NCI-H460 (cell line): ENCODE data around the gene SPRYD3. TPM values are rescaled to one million over a fixed set of nuclear protein-coding genes. Genes with fewer than 3 reads are reported as not detected.

Experiments used
- DNase-seq: peaks from one replicate; pipeline ENCODE4 v3.0.0-alpha.2; 2016; ENCODE audit warnings: low read depth; ENCODE audit errors: extremely low read depth
- total RNA-seq: library from RNA; depleted of rRNA; stranded (reverse); fragments of >200 nt; shearing (Covaris generic); gene quantifications from 2 replicates; pipeline ENCODE4 v1.2.3, GENCODE V29; 2014

Gene SPRYD3
- total RNA-seq, 1 experiment from 2014 or later = 28.5 TPM

DNA sequence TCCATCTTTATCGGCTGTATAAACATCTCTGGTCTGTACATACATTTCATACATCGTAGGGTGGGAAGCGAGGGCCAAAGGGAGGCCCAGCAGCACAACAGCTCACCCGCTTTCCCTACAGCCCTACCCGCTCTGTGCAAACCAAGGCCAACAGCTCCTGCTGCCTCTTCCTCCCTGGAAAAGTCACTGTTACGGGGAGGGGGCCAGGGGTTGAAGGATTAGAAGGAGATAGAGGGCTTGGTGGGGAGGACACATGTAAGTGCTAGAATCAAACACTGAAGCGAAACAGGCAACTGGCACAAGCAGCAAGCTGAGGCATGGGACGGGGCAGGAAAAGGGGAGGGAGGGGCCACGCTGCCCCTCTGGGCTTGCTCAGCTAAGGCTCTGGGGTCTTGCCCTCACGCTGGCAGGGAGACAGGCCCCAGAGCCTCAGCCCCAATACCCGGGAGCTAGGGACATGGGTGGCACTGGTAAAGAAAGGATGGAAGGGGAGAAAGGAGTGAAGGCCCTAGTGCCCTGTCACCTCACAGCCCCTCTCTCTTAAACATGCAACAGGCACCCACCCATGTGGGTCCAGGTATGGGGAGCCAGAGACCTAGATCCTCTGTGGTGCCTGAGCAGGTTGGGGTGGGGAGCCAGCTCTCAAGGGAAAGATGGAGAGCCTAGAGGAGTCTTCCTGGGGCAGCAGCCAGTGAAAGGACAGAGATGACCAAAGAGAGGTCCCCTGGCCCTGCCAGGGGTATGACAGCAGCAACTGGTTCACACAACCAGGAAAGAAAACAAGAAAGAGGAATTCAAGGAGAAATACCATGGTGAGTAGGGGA, 14.4 kb downstream of the SPRYD3 start:
- no peak for DNase-seq

DNA sequence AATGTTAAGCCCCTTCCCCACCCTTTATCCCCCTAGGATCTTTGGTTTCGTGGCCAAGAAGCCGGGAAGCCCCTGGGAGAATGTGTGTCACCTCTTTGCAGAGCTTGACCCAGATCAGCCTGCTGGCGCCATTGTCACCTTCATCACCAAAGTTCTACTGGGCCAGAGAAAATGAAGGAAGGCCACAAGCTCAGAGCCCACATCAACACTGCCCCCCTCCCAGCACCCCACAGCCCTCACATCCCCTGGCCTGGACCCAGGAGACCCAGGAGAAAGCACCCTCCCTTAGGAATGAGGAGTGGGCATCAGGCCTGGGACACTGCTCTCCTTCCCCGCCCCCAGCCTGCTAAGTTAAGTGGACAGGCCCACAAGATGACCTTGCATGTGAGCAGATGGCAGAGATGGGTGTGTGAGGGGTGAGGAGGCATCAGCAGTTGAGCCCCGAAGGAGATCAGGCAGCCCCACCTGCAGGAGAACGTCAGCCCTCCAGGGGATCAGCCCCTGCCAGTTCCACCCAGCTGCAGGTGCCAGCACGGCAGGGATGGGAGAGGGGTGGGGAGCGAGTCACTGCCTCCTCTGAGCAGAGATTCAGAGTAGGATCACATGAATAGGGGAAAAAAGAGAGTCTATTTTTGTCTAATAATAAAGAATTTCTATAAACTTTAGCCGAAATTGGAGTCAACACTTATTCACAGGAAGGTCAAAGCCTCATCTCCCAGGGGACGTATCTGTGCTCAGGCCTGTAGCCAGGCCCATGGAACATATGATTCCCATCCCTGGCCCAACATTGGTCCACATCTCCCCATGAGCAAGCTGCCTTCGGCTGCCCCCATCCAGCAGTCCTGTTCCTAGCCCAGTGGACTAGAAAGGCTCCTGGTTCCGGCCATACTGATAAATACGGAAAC, 15.2 kb downstream of the SPRYD3 start:
- DNase-seq = no peak

DNA sequence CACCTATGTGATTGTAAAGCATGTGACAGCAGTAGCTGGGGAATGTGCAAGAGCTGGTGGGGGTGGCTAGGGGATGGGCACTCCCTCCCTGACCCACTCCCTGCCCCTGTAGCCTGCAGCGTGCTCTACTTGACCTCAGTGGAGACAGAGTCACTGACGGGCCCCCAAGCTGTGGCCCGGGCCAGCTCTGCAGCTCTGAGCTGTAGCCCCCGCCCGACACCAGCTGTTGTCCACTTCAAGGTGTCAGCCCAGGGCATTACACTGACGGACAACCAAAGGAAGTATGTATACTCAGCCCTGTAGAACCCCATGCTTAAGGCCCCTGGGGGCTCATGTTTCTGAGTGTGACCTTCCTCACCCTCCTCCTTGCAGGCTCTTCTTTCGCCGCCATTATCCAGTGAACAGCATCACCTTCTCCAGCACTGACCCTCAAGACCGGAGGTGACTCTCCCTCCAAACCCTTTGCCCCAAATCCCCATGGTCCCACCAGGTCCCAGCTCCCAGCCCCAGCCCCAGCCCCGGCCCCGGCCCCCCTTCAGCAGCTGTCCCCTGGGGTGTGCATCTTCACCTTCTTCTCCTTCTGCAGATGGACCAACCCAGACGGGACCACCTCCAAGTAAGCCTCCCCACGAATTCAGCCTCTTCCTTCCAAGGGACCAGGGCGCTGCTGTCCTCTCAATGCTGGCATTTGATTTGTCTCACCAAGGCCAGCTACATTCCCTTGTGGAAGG, 16.0 kb downstream of the SPRYD3 start:
- no peak for DNase-seq

DNA sequence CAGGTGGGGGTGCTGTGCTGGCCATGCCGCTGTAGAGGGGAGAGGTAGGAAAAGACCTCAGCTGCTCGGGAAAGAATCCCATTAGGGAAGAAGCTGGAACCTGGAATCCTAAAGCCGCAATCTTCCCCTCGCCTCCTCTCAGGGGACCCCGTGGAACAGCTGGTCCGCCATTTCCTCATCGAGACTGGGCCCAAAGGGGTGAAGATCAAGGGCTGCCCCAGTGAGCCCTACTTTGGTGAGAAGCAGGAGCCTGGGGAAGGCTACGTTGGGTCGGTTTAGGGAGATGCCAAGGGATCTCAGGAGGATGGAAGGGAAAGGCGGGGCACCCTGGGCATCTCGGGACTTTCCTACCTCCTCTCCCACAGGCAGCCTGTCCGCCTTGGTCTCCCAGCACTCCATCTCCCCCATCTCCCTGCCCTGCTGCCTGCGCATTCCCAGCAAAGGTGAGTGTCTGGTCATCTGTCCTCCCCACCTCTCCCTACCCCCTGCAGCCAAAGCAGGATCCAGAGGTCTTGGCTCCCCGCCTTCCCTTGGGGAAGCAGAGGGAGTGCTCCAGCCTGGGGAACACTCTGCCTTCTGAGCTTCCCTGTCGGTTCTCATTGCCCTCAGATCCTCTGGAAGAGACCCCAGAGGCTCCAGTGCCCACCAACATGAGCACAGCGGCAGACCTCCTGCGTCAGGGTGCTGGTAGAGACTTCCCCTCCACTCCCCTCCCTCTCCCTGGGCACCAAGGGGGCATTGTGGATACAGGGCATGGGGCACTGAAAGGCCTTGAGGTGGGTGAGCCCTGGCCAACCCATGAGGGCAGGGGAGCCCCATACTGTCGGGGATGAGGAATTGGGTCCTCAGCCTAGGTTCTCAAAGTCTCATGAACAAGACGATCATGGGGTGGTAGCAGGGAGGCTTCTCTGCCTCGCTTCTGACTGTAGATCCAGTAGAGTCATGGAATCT, 16.9 kb downstream of the SPRYD3 start:
- DNase-seq = no peak

DNA sequence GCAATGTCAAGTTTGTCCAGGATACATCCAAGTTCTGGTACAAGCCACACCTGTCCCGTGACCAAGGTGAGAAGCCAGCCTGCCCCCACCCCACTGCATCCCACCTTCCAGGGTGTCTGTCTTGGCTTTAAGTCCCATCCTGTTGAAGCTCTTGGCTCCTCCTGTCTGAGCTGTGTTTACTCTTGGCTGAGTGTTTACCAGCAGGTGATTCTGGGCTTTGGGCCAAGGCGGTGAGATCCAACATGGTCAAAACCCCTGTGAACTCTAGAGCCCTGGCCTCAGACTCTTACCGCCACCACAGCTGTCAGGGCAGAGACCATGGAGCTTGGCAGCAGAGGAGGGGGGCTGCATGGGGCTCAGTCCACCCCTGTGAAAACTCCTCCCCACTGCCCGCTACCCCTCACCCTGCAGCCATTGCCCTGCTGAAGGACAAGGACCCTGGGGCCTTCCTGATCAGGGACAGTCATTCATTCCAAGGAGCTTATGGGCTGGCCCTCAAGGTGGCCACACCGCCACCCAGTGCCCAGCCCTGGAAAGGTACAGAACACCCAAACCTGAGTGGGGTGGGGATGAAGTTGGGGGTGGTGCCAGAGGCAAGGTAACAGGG, 17.7 kb downstream of the SPRYD3 start:
- DNase-seq = peak; percentile 19

DNA sequence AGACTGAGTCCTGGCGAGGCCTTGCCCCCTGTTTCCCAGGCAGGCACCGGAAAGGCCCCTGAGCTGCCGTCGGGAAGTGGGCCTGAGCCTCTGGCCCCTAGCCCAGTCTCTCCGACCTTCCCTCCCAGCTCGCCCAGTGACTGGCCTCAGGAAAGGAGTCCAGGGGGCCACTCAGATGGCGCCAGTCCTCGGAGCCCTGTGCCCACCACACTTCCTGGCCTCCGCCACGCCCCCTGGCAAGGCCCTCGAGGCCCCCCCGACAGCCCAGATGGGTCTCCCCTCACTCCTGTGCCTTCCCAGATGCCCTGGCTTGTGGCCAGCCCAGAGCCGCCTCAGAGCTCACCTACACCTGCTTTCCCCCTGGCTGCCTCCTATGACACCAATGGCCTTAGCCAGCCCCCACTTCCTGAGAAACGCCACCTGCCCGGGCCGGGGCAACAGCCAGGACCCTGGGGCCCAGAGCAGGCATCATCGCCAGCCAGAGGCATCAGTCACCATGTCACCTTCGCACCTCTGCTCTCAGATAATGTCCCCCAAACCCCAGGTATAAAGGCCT, 18.4 kb downstream of the SPRYD3 start:
- no peak for DNase-seq

DNA sequence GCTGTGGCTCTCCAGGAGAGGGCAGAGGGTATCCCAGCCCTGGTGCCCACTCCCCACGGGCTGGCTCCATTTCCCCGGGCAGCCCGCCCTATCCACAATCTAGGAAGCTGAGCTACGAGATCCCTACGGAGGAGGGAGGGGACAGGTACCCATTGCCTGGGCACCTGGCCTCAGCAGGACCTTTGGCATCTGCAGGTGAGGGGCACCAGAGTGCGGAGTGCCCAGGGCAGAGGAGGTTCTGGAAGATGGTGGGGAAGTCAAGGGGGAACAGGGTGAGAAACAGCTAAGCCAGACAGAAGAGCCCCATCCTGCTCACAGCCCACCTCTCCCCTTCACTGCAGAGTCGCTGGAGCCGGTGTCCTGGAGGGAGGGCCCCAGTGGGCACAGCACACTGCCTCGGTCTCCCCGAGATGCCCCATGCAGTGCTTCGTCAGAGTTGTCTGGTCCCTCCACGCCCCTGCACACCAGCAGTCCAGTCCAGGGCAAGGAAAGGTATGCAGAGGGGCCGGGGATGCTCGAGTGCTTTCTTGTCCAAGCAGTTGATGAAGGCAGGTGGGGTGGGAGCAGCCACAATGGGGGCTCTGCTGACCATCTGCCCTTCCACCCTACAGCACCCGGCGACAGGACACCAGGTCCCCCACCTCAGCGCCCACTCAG, 19.0 kb downstream of the SPRYD3 start:
- DNase-seq = no peak

DNA sequence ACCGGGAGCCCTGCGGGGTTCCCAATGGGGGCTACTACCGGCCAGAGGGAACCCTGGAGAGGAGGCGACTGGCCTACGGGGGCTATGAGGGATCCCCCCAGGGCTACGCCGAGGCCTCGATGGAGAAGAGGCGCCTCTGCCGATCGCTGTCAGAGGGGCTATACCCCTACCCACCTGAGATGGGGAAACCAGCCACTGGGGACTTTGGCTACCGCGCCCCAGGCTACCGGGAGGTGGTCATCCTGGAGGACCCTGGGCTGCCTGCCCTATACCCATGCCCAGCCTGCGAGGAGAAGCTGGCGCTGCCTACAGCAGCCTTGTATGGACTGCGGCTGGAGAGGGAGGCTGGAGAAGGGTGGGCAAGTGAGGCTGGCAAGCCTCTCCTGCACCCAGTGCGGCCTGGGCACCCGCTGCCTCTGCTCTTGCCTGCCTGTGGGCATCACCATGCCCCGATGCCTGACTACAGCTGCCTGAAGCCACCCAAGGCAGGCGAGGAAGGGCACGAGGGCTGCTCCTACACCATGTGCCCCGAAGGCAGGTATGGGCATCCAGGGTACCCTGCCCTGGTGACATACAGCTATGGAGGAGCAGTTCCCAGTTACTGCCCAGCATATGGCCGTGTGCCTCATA, 19.6 kb downstream of the SPRYD3 start:
- no peak for DNase-seq

DNA sequence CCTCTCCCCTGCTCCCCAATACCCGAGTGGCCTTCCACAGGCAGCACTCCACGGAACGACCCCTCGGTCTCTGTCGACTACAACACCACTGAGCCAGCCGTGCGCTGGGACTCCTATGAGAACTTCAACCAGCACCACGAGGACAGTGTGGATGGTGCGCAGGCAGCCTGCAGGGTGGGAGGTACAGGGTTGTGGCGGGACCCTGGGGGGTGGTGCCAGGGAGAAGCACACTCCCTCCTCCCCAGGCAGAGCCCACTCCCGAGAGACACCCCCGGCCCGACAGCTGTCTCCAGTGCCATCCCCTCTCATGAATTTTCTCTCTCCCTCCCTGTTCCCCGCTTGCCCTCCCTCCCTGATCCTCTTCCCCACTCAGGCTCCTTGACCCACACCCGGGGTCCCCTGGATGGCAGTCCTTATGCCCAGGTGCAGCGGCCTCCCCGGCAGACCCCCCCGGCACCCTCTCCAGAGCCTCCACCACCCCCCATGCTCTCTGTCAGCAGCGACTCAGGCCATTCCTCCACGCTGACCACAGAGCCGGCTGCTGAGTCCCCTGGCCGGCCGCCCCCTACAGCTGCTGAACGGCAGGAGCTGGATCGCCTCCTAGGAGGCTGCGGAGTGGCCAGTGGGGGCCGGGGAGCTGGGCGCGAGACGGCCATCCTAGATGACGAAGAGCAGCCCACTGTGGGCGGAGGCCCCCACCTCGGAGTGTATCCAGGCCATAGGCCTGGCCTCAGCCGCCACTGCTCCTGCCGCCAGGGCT, 20.3 kb downstream of the SPRYD3 start:
- DNase-seq = no peak

DNA sequence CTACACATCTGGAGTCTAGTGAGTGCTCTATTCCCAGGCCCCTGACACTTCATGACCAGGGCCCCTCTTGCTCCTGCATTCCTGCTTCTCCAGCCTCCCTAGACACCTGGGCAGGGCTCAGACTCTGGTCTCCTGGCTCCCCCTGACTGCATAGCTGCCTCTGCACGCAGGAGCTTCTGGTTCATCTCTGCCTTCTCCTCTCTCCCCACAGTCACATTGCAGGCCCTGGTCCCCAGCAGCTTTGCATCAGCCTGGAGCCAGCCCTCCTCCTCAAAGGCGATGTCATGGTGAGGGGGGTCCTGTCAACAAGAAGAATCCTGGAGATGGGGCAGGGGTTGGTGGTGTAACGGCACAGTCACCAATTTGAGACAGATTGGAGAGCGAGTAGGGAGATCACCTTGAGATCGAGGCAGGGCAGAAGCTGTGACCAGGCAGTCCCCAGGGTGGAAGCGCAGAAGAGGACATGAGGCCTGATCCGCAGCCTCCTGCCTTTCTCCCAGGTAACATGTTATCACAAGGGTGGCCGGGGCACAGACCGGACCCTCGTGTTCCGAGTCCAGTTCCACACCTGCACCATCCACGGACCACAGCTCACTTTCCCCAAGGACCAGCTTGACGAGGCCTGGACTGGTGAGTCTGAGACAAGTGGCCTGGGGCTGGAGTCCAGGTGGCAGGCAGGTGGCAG, 21.2 kb downstream of the SPRYD3 start:
- no peak for DNase-seq

DNA sequence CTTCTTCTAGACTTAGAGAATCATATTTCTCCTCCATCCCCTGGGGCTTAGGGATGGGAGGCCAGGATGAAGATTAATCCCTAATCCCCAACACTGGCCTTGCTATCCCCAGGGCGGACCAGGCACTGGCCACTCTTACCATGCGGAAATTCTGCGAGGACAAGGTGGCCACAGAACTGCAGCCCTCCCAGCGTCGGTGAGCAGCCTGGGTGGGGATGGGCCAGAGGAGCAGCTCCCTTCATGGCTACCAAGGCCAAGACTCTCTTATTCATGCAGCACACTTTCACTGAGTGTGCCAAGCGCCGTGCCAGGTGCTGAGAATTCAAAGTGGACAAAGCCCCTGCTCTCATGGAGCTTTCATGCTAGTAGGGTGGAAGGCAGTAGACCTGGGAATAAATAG, 22.3 kb downstream of the SPRYD3 start:
- DNase-seq = no peak

DNA sequence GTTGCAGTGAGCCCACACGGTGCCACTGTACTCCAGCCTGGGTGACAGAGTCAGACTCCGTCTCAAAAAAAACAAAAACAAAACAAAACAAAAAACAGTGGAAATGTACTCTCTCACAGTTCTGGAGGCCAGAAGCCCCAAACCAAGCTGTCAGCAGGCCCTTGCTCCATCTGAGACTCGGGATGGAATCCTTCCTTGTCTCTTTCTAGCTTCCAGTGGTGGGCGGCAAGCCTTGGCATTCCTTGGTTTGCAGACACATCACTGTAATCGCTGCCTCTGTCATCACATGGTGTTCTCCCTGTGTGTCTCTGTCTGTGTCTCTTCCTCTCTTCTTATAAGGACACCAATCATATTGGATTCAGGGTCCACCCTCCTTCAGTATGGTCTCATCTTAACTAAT, 22.9 kb downstream of the SPRYD3 start:
- no peak for DNase-seq

DNA sequence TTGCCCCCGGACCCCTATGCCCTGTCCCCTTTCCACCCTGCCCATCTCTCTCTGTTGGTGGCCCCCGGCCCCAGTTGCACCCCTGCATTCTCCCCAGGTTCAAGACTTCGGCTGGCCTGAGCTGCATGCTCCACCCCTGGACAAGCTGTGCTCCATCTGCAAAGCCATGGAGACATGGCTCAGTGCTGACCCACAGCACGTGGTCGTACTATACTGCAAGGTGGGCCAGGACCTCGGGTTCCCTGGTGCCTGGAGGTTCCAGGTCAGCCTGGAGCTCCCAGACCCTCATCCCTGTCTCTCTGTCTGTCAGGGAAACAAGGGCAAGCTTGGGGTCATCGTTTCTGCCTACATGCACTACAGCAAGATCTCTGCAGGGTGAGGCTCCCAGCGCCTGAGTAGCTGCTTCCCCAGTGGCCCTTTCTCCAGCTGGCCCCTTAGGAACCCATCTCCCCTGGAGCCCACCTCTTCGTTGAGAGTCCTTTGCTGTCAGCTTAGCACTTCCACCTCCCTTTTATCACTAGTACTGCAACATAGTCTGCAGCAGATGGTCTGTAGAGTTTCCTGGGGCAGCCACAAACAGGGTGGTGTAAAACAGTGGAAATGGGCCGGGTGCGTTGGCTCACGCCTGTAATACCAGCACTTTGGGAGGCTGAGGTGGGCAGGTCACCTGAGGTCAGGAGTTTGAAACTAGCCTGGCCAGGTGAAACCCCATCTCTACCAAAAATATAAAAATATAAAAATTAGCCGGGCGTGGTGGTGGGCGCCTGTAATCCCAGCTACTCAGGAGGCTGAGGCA, 23.5 kb downstream of the SPRYD3 start:
- DNase-seq = no peak

DNA sequence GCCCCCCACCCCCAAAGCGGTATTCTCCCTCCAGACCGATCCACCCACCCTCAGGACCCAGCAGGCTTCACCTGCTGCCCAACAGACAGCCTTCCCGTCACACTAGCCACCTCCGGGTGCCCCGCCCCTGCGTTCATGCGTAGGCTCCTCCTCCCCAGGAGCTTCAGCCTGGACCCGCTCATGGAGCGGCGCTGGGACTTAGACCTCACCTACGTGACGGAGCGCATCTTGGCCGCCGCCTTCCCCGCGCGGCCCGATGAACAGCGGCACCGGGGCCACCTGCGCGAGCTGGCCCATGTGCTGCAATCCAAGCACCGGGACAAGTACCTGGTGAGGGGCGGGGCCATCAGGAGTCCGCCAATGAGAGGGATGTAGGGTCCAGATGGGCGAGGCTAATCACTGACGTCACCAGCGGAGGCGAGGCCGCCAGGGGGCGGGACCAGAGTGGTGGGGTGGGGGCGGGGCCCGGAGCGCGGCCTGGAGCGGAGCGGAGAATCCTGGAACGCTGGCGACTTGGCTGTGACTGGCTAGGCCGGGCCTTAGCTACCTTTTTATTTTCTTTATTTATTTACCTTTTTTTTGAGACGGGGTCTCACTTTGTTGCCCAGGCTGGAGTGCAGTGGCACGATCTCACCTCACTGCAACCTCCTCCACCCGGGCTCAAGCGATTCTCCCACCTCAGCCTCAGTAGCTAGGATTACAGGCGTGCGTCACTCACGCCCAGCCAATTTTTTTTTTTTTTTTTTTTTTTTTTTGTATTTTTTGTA, 24.9 kb downstream of the SPRYD3 start:
- DNase-seq = peak; percentile 95
